GM12878 (cell line): ENCODE results near the gene GNAL. TPM values are rescaled to one million over a fixed set of nuclear protein-coding genes. Genes with fewer than 3 reads are reported as not detected.

ENCODE experiments used
- ATAC-seq: fragments of 200-7000 bp; cut with Tn5 transposase; 3 replicates; pipeline ENCODE4 v1.9.1; 2020; ENCODE audit warnings: mild to moderate bottlenecking, moderate library complexity
- BruUV-seq: library from RNA; stranded (reverse); fragments of 400-500 nt; replicated peaks from 2 replicates; lab custom pipeline; 2021; lab: Mats Ljungman, UMichigan
- CTCF ChIA-PET: fragments of 300-600 bp; sonication (Branson Sonifier 250); formaldehyde crosslinking; extraction: SDS; loops from one replicate; lab custom pipeline; 2021; ENCODE audit warnings: inconsistent platforms; lab: Yijun Ruan, JAX
- POLR2A ChIA-PET: fragments of 350-600 bp; formaldehyde crosslinking; extraction: SDS; loops from one replicate; lab custom pipeline; 2021; ENCODE audit warnings: inconsistent platforms; lab: Charles Lee
- RAD21 ChIA-PET: fragments of 300-600 bp; sonication (Branson Sonifier 250); formaldehyde crosslinking; loops from one replicate; lab custom pipeline; 2023; ENCODE audit warnings: antibody characterized with exemption; ENCODE audit not compliant: unreplicated experiment; lab: Charles Lee
- SMC1A ChIA-PET: fragments of 300-600 bp; sonication (Branson Sonifier 250); formaldehyde crosslinking; loops from one replicate; lab custom pipeline; 2023; ENCODE audit not compliant: unreplicated experiment, uncharacterized antibody; lab: Charles Lee
- DNase-seq: peaks from one replicate; pipeline ENCODE4 v3.0.0-alpha.2; 2011; ENCODE audit warnings: low read depth, low spot score
- FAIRE-seq: peaks from 3 replicates; lab custom pipeline; 2011; peaks lifted over from hg19 to GRCh38; lab: Jason Lieb, UNC
- H2AFZ ChIP-seq: 2 replicates; pipeline ENCODE4 v1.6.0; 2011; ENCODE audit warnings: low read depth, low read length, control low read depth; ENCODE audit not compliant: control insufficient read depth
- H3K27ac ChIP-seq: 2 replicates; pipeline ENCODE4 v1.5.1; 2011; ENCODE audit warnings: control low read depth; ENCODE audit not compliant: control insufficient read depth, insufficient read depth
- H3K27me3 ChIP-seq, 2 experiments: replicated peaks in 1 of 2; 2 replicates each; pipeline versions ENCODE4 v1.6.0 to v1.6.1; 2011; ENCODE audit warnings: low read length in 1 of 2; ENCODE audit not compliant: control insufficient read depth in 2 of 2, insufficient read depth in 2 of 2
- H3K36me3 ChIP-seq, 2 experiments: 2 replicates each; pipeline ENCODE4 v1.5.1; 2011; ENCODE audit warnings: low read length in 1 of 2; ENCODE audit not compliant: control insufficient read depth in 2 of 2, insufficient read depth in 2 of 2
- H3K4me1 ChIP-seq: 2 replicates; pipeline ENCODE4 v1.6.1; 2011; ENCODE audit warnings: mild to moderate bottlenecking, low read length, moderate library complexity, mixed read lengths; ENCODE audit not compliant: control insufficient read depth, insufficient read depth
- H3K4me2 ChIP-seq: 2 replicates; pipeline ENCODE4 v1.6.0; 2011; ENCODE audit warnings: control low read depth; ENCODE audit not compliant: control insufficient read depth, insufficient read depth
- H3K4me3 ChIP-seq: fragments of 200-600 bp; sonication (generic); 2 replicates; pipeline ENCODE4 v1.5.1; 2016
- H3K79me2 ChIP-seq: 2 replicates; pipeline ENCODE4 v1.6.0; 2011; ENCODE audit warnings: low read length; ENCODE audit not compliant: control insufficient read depth, insufficient read depth
- H3K9ac ChIP-seq: 2 replicates; pipeline ENCODE4 v1.8.0; 2011; ENCODE audit warnings: low read length, control low read depth, mixed read lengths; ENCODE audit not compliant: control insufficient read depth, insufficient read depth
- H3K9me3 ChIP-seq: replicated peaks from 3 replicates; pipeline ENCODE4 v1.5.1; 2011; ENCODE audit warnings: mild to moderate bottlenecking, low read length; ENCODE audit not compliant: control insufficient read depth, insufficient read depth
- H4K20me1 ChIP-seq: 2 replicates; pipeline ENCODE4 v1.6.0; 2011; ENCODE audit not compliant: control insufficient read depth, insufficient read depth
- ASH2L ChIP-seq: fragments of 300-600, 200-600 bp; sonication (generic); IDR thresholded peaks from 2 replicates; pipeline ENCODE4 v1.6.1; 2017; ENCODE audit warnings: low read depth, mild to moderate bottlenecking, borderline replicate concordance
- BACH1 ChIP-seq: fragments of 450-650 bp; IDR thresholded peaks from 2 replicates; pipeline ENCODE4 v1.6.1; 2017; ENCODE audit warnings: mild to moderate bottlenecking, borderline replicate concordance
- BMI1 ChIP-seq: fragments of 450-650 bp; IDR thresholded peaks from 2 replicates; pipeline ENCODE4 v1.6.1; 2016; ENCODE audit warnings: mild to moderate bottlenecking, moderate library complexity, borderline replicate concordance
- CREM ChIP-seq: IDR thresholded peaks from 2 replicates; pipeline ENCODE4 v1.6.1; 2014; ENCODE audit warnings: antibody characterized with exemption, low read depth
- IKZF1 ChIP-seq: fragments of 450-650 bp; conservative IDR thresholded peaks from 2 replicates; pipeline ENCODE4 v1.6.1; 2017; ENCODE audit warnings: antibody characterized with exemption, mild to moderate bottlenecking
- KDM1A ChIP-seq: fragments of 200-600 bp; sonication (generic); IDR thresholded peaks from 2 replicates; pipeline ENCODE4 v1.6.1; 2016; ENCODE audit warnings: borderline replicate concordance
- KLF5 ChIP-seq: fragments of 450-650 bp; IDR thresholded peaks from 2 replicates; pipeline ENCODE4 v1.6.1; 2014; ENCODE audit warnings: mild to moderate bottlenecking; ENCODE audit not compliant: partially characterized antibody
- LARP7 ChIP-seq: fragments of 450-650 bp; IDR thresholded peaks from 2 replicates; pipeline ENCODE4 v1.6.1; 2017; ENCODE audit warnings: mild to moderate bottlenecking
- NFIC ChIP-seq: IDR thresholded peaks from 2 replicates; pipeline ENCODE4 v1.6.1; 2012; ENCODE audit warnings: low read depth, mild to moderate bottlenecking, inconsistent platforms, low read length, moderate library complexity
- SIX5 ChIP-seq: IDR thresholded peaks from 2 replicates; pipeline ENCODE4 v1.6.1; 2011; ENCODE audit warnings: mild to moderate bottlenecking, low read depth, low read length, moderate library complexity; ENCODE audit not compliant: severe bottlenecking
- SMAD1 ChIP-seq: fragments of 450-650 bp; IDR thresholded peaks from 2 replicates; pipeline ENCODE4 v1.6.1; 2018; ENCODE audit warnings: mild to moderate bottlenecking, low read depth; ENCODE audit not compliant: partially characterized antibody
- STAT3 ChIP-seq: IDR thresholded peaks from 2 replicates; pipeline ENCODE4 v1.6.1; 2011; ENCODE audit warnings: low read depth, low read length, improper control_type of control experiment
- SUPT20H ChIP-seq: IDR thresholded peaks from 2 replicates; pipeline ENCODE4 v1.6.1; 2011; ENCODE audit warnings: low read depth, mild to moderate bottlenecking, low read length, moderate library complexity, borderline replicate concordance; ENCODE audit not compliant: control insufficient read depth
- TARDBP ChIP-seq: IDR thresholded peaks from 2 replicates; pipeline ENCODE4 v1.6.1; 2016; ENCODE audit warnings: borderline replicate concordance
- ZZZ3 ChIP-seq: IDR thresholded peaks from 2 replicates; pipeline ENCODE4 v1.6.1; 2011; ENCODE audit warnings: low read depth; ENCODE audit not compliant: control insufficient read depth, insufficient read length
- WGBS: methylation state at CpG from one replicate; pipeline ENCODE4 v1.1.6; 2016; ENCODE audit warnings: low lambda C conversion rate; ENCODE audit not compliant: insufficient replicate concordance, insufficient coverage; ENCODE audit errors: missing lambda C conversion rate; 5-methylcytosine and 5-hydroxymethylcytosine counted together
- in situ Hi-C: fragments of 300-500 bp; cut with MboI; formaldehyde crosslinking; loops from 9 replicates; pipeline ENCODE4 v1.14.3; 2018; ENCODE audit warnings: mixed read lengths
- intact Hi-C: fragments of 100-400 bp; cut with micrococcal nuclease; formaldehyde crosslinking; loops from one replicate; pipeline ENCODE4 v1.14.2; 2022; ENCODE audit not compliant: unreplicated experiment
- polyA plus RNA-seq, 11 experiments: library from polyadenylated mRNA; depleted of rRNA in 4 of 11; unstranded in 6 of 11; stranded (reverse) in 5 of 11; fragments of >200 nt; fragmentation: Nextera tagmentation in 4 of 11; fragmentation: Illumina TruSeq in 1 of 11; extraction: Ambion mirVana in 4 of 11; extraction: Trizol in 1 of 11; gene quantifications; 1 replicate in 1 of 11; 2 replicates in 10 of 11; pipeline versions ENCODE4 v1.2.1 to v1.2.3, GENCODE V29; 2011 to 2016; ENCODE audit warnings: inconsistent platforms in 2 of 11, missing spikeins in 2 of 11, low read depth in 1 of 11
- total RNA-seq, 4 experiments: library from RNA; depleted of rRNA in 3 of 4; stranded (reverse); fragments of >200 nt in 3 of 4; fragmentation: Illumina TruSeq in 1 of 4; extraction: Trizol in 1 of 4; gene quantifications; 2 replicates each; pipeline versions ENCODE4 v1.2.1 to v1.2.3, GENCODE V29; 2013 to 2021
- TF ChIP-seq, protein P1 (sequence below): fragments of 450-650 bp; IDR thresholded peaks from 2 replicates; pipeline ENCODE4 v1.6.1; 2016; ENCODE audit warnings: mild to moderate bottlenecking, moderate library complexity, borderline replicate concordance
- TF ChIP-seq, protein P2 (sequence below): fragments of 450-650 bp; IDR thresholded peaks from 2 replicates; pipeline ENCODE4 v1.6.1; 2017; ENCODE audit warnings: mild to moderate bottlenecking, moderate library complexity

Gene GNAL
- total and polyA plus RNA-seq, 10 of the 15 experiments (the other 5 are each of a cell fraction or from before 2014, with no cell fraction given): 0.02 to 0.39 (median 0.05) TPM; not detected in 5

DNA sequence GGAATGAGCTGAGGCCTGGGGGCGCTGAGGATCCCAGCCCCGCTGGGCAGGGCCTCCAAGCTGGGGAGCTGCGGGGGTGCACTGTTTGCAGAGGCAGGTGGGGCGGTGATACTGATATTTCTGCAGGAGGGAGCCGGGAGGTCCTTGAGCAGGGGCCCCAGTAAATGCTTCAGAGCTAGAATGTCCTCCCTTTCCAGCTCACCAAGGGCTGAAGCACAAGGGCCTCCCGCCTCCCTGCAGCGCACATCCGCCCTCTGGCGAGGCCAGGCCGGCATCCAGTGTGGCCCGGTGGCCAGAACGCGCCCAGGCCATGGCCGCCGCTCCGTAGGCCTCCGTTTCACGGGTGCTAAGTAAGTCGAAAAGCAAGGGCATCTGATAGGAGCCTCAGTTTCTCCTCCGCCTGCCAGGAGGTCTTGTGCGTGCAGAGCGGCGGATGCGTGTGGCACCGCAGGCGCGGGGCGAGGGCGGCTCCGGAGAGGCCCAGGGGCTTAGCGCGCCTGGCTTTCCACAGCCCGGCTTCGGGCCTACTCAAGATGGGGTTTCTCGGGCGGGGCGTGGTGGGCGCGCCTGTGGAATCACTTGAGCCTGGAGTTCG lies 132.7 kb downstream of the GNAL start:
- in situ Hi-C loops: no loop called here
- ChIA-PET CTCF (no interaction called here), RAD21 (no interaction called here), POLR2A (no interaction called here), SMC1A (no interaction called here)
- no TSS peak for BruUV-seq
- ATAC-seq (no peak), FAIRE-seq (no peak), DNase-seq (no peak)
- Histone ChIP-seq H3K36me3 (no peaks in the 10 kb centered on the region), H2AFZ (no peak overlapping the region), H3K79me2 (no peaks in the 10 kb centered on the region), H4K20me1 (no peaks in the 10 kb centered on the region), H3K9me3 (no peaks in the 10 kb centered on the region), H3K27ac (no peak overlapping the region), H3K9ac (no peak overlapping the region), H3K4me3 (no peak overlapping the region), H3K4me1 (no peaks in the 10 kb centered on the region), H3K4me2 (no peak overlapping the region), H3K27me3 (no peaks in the 10 kb centered on the region)
- intact Hi-C loops: no loop called here
- 70% methylated on average over 38 of the region's 40 CpGs for WGBS
- no peak for TF ChIP-seq LARP7
- TF ChIP-seq NFIC: no peak
- no peak for TF ChIP-seq ZZZ3
- no peak for TF ChIP-seq SMAD1
- TF ChIP-seq, protein P1, sequence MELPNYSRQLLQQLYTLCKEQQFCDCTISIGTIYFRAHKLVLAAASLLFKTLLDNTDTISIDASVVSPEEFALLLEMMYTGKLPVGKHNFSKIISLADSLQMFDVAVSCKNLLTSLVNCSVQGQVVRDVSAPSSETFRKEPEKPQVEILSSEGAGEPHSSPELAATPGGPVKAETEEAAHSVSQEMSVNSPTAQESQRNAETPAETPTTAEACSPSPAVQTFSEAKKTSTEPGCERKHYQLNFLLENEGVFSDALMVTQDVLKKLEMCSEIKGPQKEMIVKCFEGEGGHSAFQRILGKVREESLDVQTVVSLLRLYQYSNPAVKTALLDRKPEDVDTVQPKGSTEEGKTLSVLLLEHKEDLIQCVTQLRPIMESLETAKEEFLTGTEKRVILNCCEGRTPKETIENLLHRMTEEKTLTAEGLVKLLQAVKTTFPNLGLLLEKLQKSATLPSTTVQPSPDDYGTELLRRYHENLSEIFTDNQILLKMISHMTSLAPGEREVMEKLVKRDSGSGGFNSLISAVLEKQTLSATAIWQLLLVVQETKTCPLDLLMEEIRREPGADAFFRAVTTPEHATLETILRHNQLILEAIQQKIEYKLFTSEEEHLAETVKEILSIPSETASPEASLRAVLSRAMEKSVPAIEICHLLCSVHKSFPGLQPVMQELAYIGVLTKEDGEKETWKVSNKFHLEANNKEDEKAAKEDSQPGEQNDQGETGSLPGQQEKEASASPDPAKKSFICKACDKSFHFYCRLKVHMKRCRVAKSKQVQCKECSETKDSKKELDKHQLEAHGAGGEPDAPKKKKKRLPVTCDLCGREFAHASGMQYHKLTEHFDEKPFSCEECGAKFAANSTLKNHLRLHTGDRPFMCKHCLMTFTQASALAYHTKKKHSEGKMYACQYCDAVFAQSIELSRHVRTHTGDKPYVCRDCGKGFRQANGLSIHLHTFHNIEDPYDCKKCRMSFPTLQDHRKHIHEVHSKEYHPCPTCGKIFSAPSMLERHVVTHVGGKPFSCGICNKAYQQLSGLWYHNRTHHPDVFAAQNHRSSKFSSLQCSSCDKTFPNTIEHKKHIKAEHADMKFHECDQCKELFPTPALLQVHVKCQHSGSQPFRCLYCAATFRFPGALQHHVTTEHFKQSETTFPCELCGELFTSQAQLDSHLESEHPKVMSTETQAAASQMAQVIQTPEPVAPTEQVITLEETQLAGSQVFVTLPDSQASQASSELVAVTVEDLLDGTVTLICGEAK: no peak
- no peak for TF ChIP-seq TARDBP
- no peak for TF ChIP-seq ASH2L
- no peak for TF ChIP-seq IKZF1
- TF ChIP-seq SUPT20H: no peak
- no peak for TF ChIP-seq KLF5
- no peak for TF ChIP-seq BACH1
- TF ChIP-seq STAT3: no peak
- TF ChIP-seq, protein P2, sequence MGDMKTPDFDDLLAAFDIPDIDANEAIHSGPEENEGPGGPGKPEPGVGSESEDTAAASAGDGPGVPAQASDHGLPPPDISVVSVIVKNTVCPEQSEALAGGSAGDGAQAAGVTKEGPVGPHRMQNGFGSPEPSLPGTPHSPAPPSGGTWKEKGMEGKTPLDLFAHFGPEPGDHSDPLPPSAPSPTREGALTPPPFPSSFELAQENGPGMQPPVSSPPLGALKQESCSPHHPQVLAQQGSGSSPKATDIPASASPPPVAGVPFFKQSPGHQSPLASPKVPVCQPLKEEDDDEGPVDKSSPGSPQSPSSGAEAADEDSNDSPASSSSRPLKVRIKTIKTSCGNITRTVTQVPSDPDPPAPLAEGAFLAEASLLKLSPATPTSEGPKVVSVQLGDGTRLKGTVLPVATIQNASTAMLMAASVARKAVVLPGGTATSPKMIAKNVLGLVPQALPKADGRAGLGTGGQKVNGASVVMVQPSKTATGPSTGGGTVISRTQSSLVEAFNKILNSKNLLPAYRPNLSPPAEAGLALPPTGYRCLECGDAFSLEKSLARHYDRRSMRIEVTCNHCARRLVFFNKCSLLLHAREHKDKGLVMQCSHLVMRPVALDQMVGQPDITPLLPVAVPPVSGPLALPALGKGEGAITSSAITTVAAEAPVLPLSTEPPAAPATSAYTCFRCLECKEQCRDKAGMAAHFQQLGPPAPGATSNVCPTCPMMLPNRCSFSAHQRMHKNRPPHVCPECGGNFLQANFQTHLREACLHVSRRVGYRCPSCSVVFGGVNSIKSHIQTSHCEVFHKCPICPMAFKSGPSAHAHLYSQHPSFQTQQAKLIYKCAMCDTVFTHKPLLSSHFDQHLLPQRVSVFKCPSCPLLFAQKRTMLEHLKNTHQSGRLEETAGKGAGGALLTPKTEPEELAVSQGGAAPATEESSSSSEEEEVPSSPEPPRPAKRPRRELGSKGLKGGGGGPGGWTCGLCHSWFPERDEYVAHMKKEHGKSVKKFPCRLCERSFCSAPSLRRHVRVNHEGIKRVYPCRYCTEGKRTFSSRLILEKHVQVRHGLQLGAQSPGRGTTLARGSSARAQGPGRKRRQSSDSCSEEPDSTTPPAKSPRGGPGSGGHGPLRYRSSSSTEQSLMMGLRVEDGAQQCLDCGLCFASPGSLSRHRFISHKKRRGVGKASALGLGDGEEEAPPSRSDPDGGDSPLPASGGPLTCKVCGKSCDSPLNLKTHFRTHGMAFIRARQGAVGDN: no peak
- no peak for TF ChIP-seq KDM1A
- no peak for TF ChIP-seq BMI1
- TF ChIP-seq SIX5: no peak
- no peak for TF ChIP-seq CREM
